Measurements from ENCODE around the gene DHRS7. TPM values are rescaled to one million over a fixed set of nuclear protein-coding genes. Genes with fewer than 3 reads are reported as not detected.

The DHRS7 gene
- total and polyA plus RNA-seq, 12 donors: 24.5 to 73.9 (median 33.1) TPM

DNA sequence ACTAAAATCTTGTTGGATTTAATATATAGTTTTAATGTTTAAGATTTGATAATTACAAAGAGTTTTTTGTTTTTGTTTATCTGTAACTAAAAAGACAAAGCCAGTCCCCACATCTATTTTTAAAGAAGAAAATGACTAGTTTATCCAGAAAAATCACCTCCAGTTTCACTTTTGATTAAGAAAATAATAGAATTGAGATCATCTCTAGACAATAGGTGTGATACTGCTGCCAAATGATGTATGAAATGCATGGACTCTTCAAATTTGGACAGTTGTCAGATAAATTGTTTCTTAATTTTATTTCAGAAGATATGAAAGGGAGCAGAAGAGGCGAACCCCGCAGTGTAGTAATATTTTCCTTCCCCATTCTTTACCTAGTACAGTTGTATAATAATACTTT is 53.5 kb downstream of the DHRS7 start:
- 80 to 85% methylated on average over 2 of the region's 2 CpGs for WGBS, 2 donors
- H3K9me3 ChIP-seq: no peaks in the 10 kb centered on the region
- no peaks in the 10 kb centered on the region for H3K27me3 ChIP-seq
- H3K4me1 ChIP-seq: peaks cover 0 to 12% (median 6%) of the 10 kb centered on the region in 9 donors
- TF ChIP-seq, protein P1, sequence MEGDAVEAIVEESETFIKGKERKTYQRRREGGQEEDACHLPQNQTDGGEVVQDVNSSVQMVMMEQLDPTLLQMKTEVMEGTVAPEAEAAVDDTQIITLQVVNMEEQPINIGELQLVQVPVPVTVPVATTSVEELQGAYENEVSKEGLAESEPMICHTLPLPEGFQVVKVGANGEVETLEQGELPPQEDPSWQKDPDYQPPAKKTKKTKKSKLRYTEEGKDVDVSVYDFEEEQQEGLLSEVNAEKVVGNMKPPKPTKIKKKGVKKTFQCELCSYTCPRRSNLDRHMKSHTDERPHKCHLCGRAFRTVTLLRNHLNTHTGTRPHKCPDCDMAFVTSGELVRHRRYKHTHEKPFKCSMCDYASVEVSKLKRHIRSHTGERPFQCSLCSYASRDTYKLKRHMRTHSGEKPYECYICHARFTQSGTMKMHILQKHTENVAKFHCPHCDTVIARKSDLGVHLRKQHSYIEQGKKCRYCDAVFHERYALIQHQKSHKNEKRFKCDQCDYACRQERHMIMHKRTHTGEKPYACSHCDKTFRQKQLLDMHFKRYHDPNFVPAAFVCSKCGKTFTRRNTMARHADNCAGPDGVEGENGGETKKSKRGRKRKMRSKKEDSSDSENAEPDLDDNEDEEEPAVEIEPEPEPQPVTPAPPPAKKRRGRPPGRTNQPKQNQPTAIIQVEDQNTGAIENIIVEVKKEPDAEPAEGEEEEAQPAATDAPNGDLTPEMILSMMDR (IDR thresholded peaks at IDR 0.05): no peak
- no peak for ATAC-seq
- DNase-seq: no peak
- intact Hi-C loops (cut with DNase I): no loop called here
- no peak overlapping the region for H3K4me3 ChIP-seq
- peak overlapping the region in 1 of 10 donors; percentile 23 for H3K27ac ChIP-seq
- H3K36me3 ChIP-seq: peaks cover 0 to 43% (median 11%) of the 10 kb centered on the region in 9 donors

DNA sequence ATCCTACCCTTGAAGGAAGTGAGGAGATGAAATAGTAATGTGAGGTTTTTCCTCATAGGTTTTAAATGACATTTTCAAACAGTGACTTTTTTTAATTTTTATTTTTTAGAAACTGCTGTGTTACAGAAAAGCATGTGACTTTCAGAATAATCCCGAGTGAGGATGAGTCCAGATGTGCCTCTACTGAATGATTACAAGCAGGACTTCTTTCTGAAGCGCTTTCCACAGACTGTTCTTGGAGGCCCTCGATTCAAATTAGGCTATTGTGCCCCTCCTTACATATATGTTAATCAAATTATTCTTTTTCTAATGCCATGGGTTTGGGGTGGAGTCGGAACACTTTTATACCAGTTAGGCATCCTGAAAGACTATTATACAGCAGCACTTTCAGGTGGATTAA is 57.7 kb downstream of the DHRS7 start:
- H3K36me3 ChIP-seq: peaks cover 0 to 28% (median 4%) of the 10 kb centered on the region in 9 donors
- intact Hi-C loops (cut with DNase I): no loop called here
- H3K9me3 ChIP-seq: no peaks in the 10 kb centered on the region
- H3K4me3 ChIP-seq: no peak overlapping the region
- no peak for DNase-seq
- ATAC-seq: no peak
- H3K27me3 ChIP-seq: no peaks in the 10 kb centered on the region
- H3K4me1 ChIP-seq: peaks cover 0 to 40% (median 28%) of the 10 kb centered on the region in 9 donors
- H3K27ac ChIP-seq: peak overlapping the region in 2 of 10 donors; percentile 55 to 62
- TF ChIP-seq, protein P1 (IDR thresholded peaks at IDR 0.05): no peak
- WGBS, 2 donors: 81 to 87% methylated on average over 4 of the region's 4 CpGs

DNA sequence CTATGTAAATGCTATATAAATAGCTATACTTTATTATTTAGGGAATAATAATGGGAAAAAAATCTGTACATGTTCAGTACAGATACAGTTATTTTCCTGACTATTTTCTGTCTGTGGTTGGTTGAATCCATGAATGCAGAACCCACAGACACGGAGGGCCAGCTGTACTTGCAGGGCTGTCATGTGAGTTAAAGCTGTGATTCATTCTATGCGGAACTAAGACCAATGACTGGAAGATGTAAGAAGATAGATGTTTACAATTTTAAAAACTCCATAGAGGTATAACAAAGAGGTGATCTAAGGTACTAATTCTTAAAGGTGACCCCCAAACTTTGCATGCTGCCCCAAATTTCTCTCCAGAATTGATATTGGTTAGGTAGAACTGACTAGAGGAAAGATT is 58.9 kb downstream of the DHRS7 start:
- WGBS, 2 donors: 32 to 36% methylated on average over 2 of the region's 2 CpGs
- TF ChIP-seq, protein P1 (IDR thresholded peaks at IDR 0.05): no peak
- Histone ChIP-seq H3K9me3 (no peaks in the 10 kb centered on the region), H3K27me3 (no peaks in the 10 kb centered on the region), H3K4me3 (no peak overlapping the region), H3K4me1 (peaks cover 0 to 51% (median 32%) of the 10 kb centered on the region in 9 donors), H3K36me3 (peaks cover 0 to 28% (median 4%) of the 10 kb centered on the region in 9 donors), H3K27ac (peak overlapping the region in 3 of 10 donors; percentile 49 to 62 (median 55))
- intact Hi-C loops (cut with DNase I): no loop called here
- no peak for DNase-seq
- peak in 4 of 8 donors; percentile 54 to 85 (median 66) for ATAC-seq

DNA sequence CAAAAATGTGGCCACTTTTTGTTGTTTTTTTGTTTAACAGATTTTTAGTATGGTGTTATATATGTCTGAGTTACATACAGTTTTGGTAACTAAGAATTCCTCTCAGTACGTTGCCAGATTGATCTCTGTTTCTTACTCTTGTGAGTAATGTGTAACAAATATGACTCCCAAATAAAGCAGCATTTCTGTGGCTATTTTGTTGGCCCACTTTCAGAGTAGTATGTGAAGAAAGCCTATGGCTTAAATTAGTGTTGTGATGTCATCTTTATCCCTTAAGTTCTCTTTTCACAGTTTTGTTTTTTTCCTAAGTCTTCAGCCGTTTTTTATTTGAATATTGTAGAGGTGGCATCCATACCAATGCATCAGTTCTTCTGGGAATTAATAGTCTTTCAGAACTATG is 62.8 kb downstream of the DHRS7 start:
- Histone ChIP-seq H3K9me3 (no peaks in the 10 kb centered on the region), H3K4me3 (no peak overlapping the region), H3K27me3 (no peaks in the 10 kb centered on the region), H3K4me1 (peaks cover 0 to 74% (median 39%) of the 10 kb centered on the region in 9 donors), H3K36me3 (peaks cover 0 to 14% (median 0%) of the 10 kb centered on the region in 9 donors), H3K27ac (peak overlapping the region in 3 of 10 donors; percentile 5 to 55 (median 35))
- intact Hi-C loops (cut with DNase I): no loop called here
- WGBS, 2 donors: 26 to 42% methylated on average over 2 of the region's 2 CpGs
- no peak for DNase-seq
- no peak for ATAC-seq
- TF ChIP-seq, protein P1 (IDR thresholded peaks at IDR 0.05): no peak

Data from heart right ventricle (tissue), 16 donors.